GM23338 (cell line): ENCODE data around the gene C1QA. TPM values are rescaled to one million over a fixed set of nuclear protein-coding genes. Genes with fewer than 3 reads are reported as not detected.

Experiments used
- ATAC-seq: fragments of 200-7000 bp; cut with Tn5 transposase; 3 replicates; pipeline ENCODE4 v1.9.1; 2020
- DNase-seq: peaks from one replicate; pipeline ENCODE4 v3.0.0-alpha.2; 2015; ENCODE audit warnings: low spot score
- H2AFZ ChIP-seq: fragments of 200-600 bp; sonication (generic); 2 replicates; pipeline ENCODE4 v1.8.0; 2016; ENCODE audit warnings: antibody characterized with exemption, mild to moderate bottlenecking, moderate library complexity
- H3F3A ChIP-seq: fragments of 200-600 bp; sonication (generic); replicated peaks from 2 replicates; pipeline ENCODE4 v1.8.0; 2017; ENCODE audit warnings: antibody characterized with exemption, mixed run types, low read depth
- H3K27ac ChIP-seq: fragments of 200-600 bp; sonication (generic); 2 replicates; pipeline ENCODE4 v1.6.1; 2016; ENCODE audit warnings: low read depth
- H3K27me3 ChIP-seq: fragments of 200-600 bp; sonication (generic); 2 replicates; pipeline ENCODE4 v1.8.0; 2016; ENCODE audit warnings: mild to moderate bottlenecking, mixed run types, moderate library complexity; ENCODE audit not compliant: insufficient read depth
- H3K36me3 ChIP-seq: fragments of 200-600 bp; sonication (generic); 2 replicates; pipeline ENCODE4 v1.8.0; 2016; ENCODE audit warnings: mild to moderate bottlenecking; ENCODE audit not compliant: insufficient read depth
- H3K4me1 ChIP-seq: fragments of 200-600 bp; sonication (generic); 2 replicates; pipeline ENCODE4 v1.8.0; 2016; ENCODE audit warnings: mild to moderate bottlenecking, moderate library complexity; ENCODE audit not compliant: insufficient read depth
- H3K4me2 ChIP-seq: fragments of 200-600 bp; sonication (generic); 2 replicates; pipeline ENCODE4 v1.7.1; 2017; ENCODE audit warnings: mixed run types
- H3K4me3 ChIP-seq: fragments of 200-600 bp; sonication (generic); 2 replicates; pipeline ENCODE4 v1.6.1; 2016; ENCODE audit warnings: mixed run types
- H3K79me2 ChIP-seq: fragments of 200-600 bp; sonication (generic); replicated peaks from 2 replicates; pipeline ENCODE4 v1.8.0; 2017; ENCODE audit warnings: mild to moderate bottlenecking; ENCODE audit not compliant: insufficient read depth
- H3K9me2 ChIP-seq: fragments of 200-600 bp; sonication (generic); 2 replicates; pipeline ENCODE4 v1.8.0; 2017; ENCODE audit not compliant: insufficient read depth
- H4K20me1 ChIP-seq: fragments of 200-600 bp; sonication (generic); replicated peaks from 2 replicates; pipeline ENCODE4 v1.8.0; 2017; ENCODE audit warnings: mild to moderate bottlenecking; ENCODE audit not compliant: insufficient read depth
- H3K27ac Mint-ChIP-seq: 2 replicates; pipeline ENCODE4 v1.8.0; 2020; ENCODE audit warnings: inconsistent platforms, mild to moderate bottlenecking, moderate library complexity, mixed read lengths
- H3K27me3 Mint-ChIP-seq: 3 replicates; pipeline ENCODE4 v1.8.0; 2022; ENCODE audit warnings: low read depth, mild to moderate bottlenecking, moderate library complexity, mixed read lengths, inconsistent platforms; ENCODE audit not compliant: insufficient read depth, poor library complexity
- H3K36me3 Mint-ChIP-seq: 3 replicates; pipeline ENCODE4 v1.8.0; 2021; ENCODE audit warnings: low read depth, mild to moderate bottlenecking, inconsistent platforms, moderate library complexity, mixed read lengths
- H3K4me1 Mint-ChIP-seq: 3 replicates; pipeline ENCODE4 v1.8.0; 2020; ENCODE audit warnings: mild to moderate bottlenecking, inconsistent platforms, mixed read lengths
- H3K4me3 Mint-ChIP-seq: 3 replicates; pipeline ENCODE4 v1.8.0; 2021; ENCODE audit warnings: moderate library complexity, mild to moderate bottlenecking, inconsistent platforms, mixed read lengths
- H3K9me3 Mint-ChIP-seq: 3 replicates; pipeline ENCODE4 v1.8.0; 2020; ENCODE audit warnings: moderate library complexity, mild to moderate bottlenecking, inconsistent platforms, mixed read lengths
- CREB1 ChIP-seq: fragments of 250-450 bp; sonication (Bioruptor Pico); IDR thresholded peaks from 2 replicates; pipeline ENCODE4 v1.5.0; 2020; ENCODE audit warnings: low read depth, mild to moderate bottlenecking, moderate library complexity
- CTCF ChIP-seq, 2 experiments: fragments of 200-600 bp in 1 of 2; sonication (generic) in 1 of 2; conservative IDR thresholded peaks; 2 replicates each; pipeline versions ENCODE4 v1.5.1 to v1.6.1; 2016 to 2017; ENCODE audit warnings: antibody characterized with exemption in 2 of 2, low read depth in 2 of 2, mild to moderate bottlenecking in 2 of 2, moderate library complexity in 1 of 2
- ETS1 ChIP-seq: IDR thresholded peaks from 2 replicates; pipeline ENCODE4 v1.6.1; 2016; ENCODE audit warnings: antibody characterized with exemption
- EZH2phosphoT487 ChIP-seq: fragments of 200-600 bp; sonication (generic); IDR thresholded peaks from one replicate; pipeline ENCODE4 v1.8.1; 2018; ENCODE audit warnings: antibody characterized with exemption; ENCODE audit not compliant: unreplicated experiment
- JUNB ChIP-seq: IDR thresholded peaks from one replicate; pipeline ENCODE4 v1.6.1; 2016; ENCODE audit warnings: antibody characterized with exemption; ENCODE audit not compliant: unreplicated experiment
- NANOG ChIP-seq: IDR thresholded peaks from 2 replicates; pipeline ENCODE4 v1.6.1; 2016; ENCODE audit warnings: antibody characterized with exemption, borderline replicate concordance
- REST ChIP-seq: IDR thresholded peaks from one replicate; pipeline ENCODE4 v1.6.1; 2018; ENCODE audit warnings: antibody characterized with exemption; ENCODE audit not compliant: unreplicated experiment
- STAT1 ChIP-seq: IDR thresholded peaks from one replicate; pipeline ENCODE4 v1.6.1; 2016; ENCODE audit warnings: antibody characterized with exemption; ENCODE audit not compliant: unreplicated experiment
- ZNF331 ChIP-seq: fragments of 250-450 bp; sonication (Bioruptor Pico); IDR thresholded peaks from 2 replicates; pipeline ENCODE4 v1.5.0; 2020; ENCODE audit warnings: low read depth, mild to moderate bottlenecking, moderate library complexity
- polyA plus RNA-seq: library from polyadenylated mRNA; unstranded; fragments of >200 nt; fragmentation: Nextera tagmentation; extraction: Ambion mirVana; gene quantifications from 2 replicates; pipeline ENCODE4 v1.2.1, GENCODE V29; 2016
- total RNA-seq: library from RNA; depleted of rRNA; stranded (reverse); fragments of >200 nt; shearing (Covaris generic); gene quantifications from 2 replicates; pipeline ENCODE4 v1.2.3, GENCODE V29; 2014

The C1QA gene
- total and polyA plus RNA-seq, 2 experiments from 2014 or later = not detected

- TF ChIP-seq CTCF (conservative IDR thresholded peaks at IDR 0.05; ENCODE audit: low read depth in 2 of 2) (no peak), ZNF331 (CRISPR knock-in tag) (no peak), EZH2phosphoT487 (no peak), CREB1 (CRISPR knock-in tag) (no peak), JUNB (no peak), NANOG (no peak), STAT1 (no peak), REST (no peak)
These were observed 30.3 kb upstream of the C1QA start (continued) for GRCh38 chr1:22606161-22606560.

GRCh38 chr1:22607154-22607553 lies 29.3 kb upstream of the C1QA start:
- Histone ChIP-seq H3K36me3 (no peaks in the 10 kb centered on the region), H3K79me2 (no peaks in the 10 kb centered on the region), H3K4me3 (no peak overlapping the region), H3K9me2 (no peaks in the 10 kb centered on the region), H3K27ac (no peak overlapping the region), H3K4me1 (no peaks in the 10 kb centered on the region), H4K20me1 (peaks cover 9% of the 10 kb centered on the region; the same call in 1 of the 2 replicates), H2AFZ (no peak overlapping the region), H3F3A (no peaks in the 10 kb centered on the region), H3K27me3 (no peaks in the 10 kb centered on the region), H3K4me2 (no peak overlapping the region)
- Mint-ChIP-seq H3K27me3 (peaks cover 25% of the 10 kb centered on the region), H3K4me3 (no peak overlapping the region), H3K36me3 (no peaks in the 10 kb centered on the region), H3K4me1 (peaks cover 34% of the 10 kb centered on the region), H3K27ac (no peak overlapping the region), H3K9me3 (no peaks in the 10 kb centered on the region; the same call in 2 of the 3 replicates)
- no peak for TF ChIP-seq ETS1
- TF ChIP-seq REST = peak; percentile 83
- DNase-seq (peak; percentile 57), ATAC-seq (peak; percentile 74)
